Activated T-cell treated with anti-CD3 and anti-CD28 coated beads, Interleukin-2, amount 50 U/mL, for 24 hours (primary cell): ENCODE measurements around the gene CYSRT1.

Experiments used
- DNase-seq: peaks from one replicate; pipeline ENCODE4 v3.0.0-alpha.2; 2020
- H3K27ac Mint-ChIP-seq: 2 replicates; pipeline ENCODE4 v1.8.0; 2020; ENCODE audit warnings: mild to moderate bottlenecking, mixed read lengths
- H3K27me3 Mint-ChIP-seq: 2 replicates; pipeline ENCODE4 v1.8.0; 2020; ENCODE audit warnings: mixed read lengths
- H3K36me3 Mint-ChIP-seq: 2 replicates; pipeline ENCODE4 v1.8.0; 2020; ENCODE audit warnings: low read depth, mixed read lengths
- H3K4me1 Mint-ChIP-seq: 2 replicates; pipeline ENCODE4 v1.8.0; 2020; ENCODE audit warnings: low read depth, mixed read lengths
- H3K4me3 Mint-ChIP-seq: 2 replicates; pipeline ENCODE4 v1.8.0; 2020; ENCODE audit warnings: mild to moderate bottlenecking, moderate library complexity, mixed read lengths
- H3K9me3 Mint-ChIP-seq: 2 replicates; pipeline ENCODE4 v1.8.0; 2020; ENCODE audit warnings: mixed read lengths

The CYSRT1 gene

DNA sequence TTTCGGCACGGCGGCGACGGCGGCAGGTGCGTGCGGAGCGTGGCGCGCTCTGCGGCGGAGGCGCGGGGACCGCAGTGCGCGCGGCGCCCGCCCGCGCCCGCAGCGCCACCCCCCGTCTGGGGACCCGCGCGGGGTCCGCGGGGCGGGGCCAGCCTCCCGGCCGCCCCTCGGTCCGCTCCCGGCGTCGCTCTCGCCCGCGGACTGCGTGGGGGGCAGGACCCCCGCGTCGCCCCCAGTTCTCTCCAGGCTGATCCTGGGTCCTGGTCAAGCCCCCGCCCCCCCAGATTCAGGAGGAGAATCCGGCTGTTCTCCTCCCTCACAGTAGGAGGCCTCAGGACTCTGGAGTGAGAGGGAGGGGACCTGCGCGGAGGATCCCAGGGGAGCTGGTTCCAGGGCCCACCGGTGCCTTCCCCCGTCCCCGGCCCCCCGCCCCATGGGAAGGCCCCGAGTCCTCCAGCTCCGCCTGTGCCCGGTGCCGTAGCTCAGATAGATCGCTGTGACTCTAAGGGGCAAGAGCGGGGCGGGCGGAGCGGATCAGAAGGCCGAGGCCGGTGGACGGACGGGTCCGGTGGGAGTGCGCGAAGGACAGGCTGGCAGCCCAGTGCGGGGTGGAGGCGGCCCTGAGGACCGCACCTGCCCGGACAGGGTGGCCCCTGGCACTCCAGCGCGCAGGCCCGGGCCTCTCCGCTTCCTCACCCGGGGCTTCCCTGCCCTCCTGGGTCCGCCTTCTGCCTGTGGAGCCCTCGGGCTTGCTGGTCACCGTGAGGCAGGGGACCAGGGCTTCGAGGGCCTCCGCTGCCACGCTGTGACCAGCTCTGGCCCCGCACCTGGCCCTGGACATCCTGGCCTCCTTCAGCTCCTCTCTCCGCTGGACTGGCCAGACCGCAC, 2.5 kb upstream of the CYSRT1 start, which contains the start of gene RNF208:
TSS of gene RNF208 (minus strand) at position 51 of the 888 bp plus-strand sequence. CDS start 1,028 bp downstream, outside the sequence.
- peak within 1 kb of the TSS; percentile 84 for H3K27ac Mint-ChIP-seq
- peak within 1 kb of the TSS; percentile 81 for H3K4me3 Mint-ChIP-seq
- peaks cover 8% of the 10 kb centered on the region for H3K36me3 Mint-ChIP-seq
- H3K4me1 Mint-ChIP-seq: peaks cover 11% of the 10 kb centered on the region
- peak; percentile 65 for DNase-seq
- peaks cover 1% of the 10 kb centered on the region for H3K27me3 Mint-ChIP-seq
- H3K9me3 Mint-ChIP-seq: no peaks in the 10 kb centered on the region

DNA sequence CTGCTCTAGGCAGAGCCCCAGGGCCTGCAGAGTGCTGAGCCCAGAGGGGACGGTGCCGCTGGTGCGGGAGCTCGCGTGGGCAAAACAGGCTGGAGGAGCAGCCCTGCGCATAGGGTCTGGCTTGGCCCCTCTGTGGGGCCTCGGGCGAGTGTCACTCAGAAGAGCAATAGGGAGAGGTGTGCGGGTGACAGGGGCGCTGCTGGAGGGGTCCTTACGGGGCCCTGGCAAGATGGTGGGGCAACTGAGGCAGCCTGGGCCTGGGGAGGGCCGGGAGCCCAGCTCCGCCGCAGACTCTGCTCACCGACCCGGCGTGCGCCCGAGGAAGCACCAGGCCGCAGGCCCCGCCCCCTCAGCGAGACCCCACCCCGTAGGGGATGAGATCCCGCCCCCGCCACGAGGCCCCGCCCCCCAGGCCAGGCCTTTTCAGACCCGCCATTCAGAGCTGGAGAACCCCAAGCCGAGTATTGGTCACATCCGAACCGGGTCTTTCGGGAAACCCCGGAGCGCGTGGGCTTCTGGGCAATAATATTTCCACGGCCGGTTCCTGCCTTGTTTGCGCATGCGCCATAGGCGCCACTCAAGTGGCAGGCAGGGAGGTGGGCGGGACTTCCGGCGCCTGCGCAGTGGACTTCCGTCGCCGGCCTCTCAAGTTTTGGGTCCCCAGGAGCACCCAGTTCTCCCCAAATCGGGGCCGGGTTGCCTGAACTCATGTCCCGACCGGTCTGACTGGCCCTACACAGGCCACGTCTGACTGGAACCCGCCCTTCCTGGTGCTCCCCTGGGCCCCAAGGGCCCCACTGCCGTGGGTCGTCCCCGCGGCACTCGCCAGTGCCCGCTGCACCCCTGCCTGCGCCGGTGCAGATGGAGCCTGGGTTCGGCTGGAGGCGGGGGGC, 1.6 kb upstream of the CYSRT1 start:
- peak overlapping the region; percentile 81 for H3K4me3 Mint-ChIP-seq
- peak overlapping the region; percentile 84 for H3K27ac Mint-ChIP-seq
- peak; percentile 98 for DNase-seq
- no peaks in the 10 kb centered on the region for H3K9me3 Mint-ChIP-seq
- peaks cover 8% of the 10 kb centered on the region for H3K36me3 Mint-ChIP-seq
- peaks cover 13% of the 10 kb centered on the region for H3K4me1 Mint-ChIP-seq
- peaks cover 4% of the 10 kb centered on the region for H3K27me3 Mint-ChIP-seq

- Mint-ChIP-seq H3K4me1 (peaks cover 13% of the 10 kb centered on the region), H3K4me3 (peak overlapping the region; percentile 10), H3K27ac (no peak overlapping the region), H3K36me3 (no peaks in the 10 kb centered on the region), H3K9me3 (no peaks in the 10 kb centered on the region), H3K27me3 (peaks cover 14% of the 10 kb centered on the region)
- no peak for DNase-seq
Observed at GRCh38 chr9:137225699-137226331, 841 bp downstream of the CYSRT1 start.

GRCh38 chr9:137226338-137227053, 1.5 kb downstream of the CYSRT1 start:
- Mint-ChIP-seq H3K36me3 (no peaks in the 10 kb centered on the region), H3K9me3 (no peaks in the 10 kb centered on the region), H3K27me3 (peaks cover 14% of the 10 kb centered on the region), H3K4me1 (peaks cover 13% of the 10 kb centered on the region), H3K27ac (no peak overlapping the region), H3K4me3 (no peak overlapping the region)
- DNase-seq: no peak

DNA sequence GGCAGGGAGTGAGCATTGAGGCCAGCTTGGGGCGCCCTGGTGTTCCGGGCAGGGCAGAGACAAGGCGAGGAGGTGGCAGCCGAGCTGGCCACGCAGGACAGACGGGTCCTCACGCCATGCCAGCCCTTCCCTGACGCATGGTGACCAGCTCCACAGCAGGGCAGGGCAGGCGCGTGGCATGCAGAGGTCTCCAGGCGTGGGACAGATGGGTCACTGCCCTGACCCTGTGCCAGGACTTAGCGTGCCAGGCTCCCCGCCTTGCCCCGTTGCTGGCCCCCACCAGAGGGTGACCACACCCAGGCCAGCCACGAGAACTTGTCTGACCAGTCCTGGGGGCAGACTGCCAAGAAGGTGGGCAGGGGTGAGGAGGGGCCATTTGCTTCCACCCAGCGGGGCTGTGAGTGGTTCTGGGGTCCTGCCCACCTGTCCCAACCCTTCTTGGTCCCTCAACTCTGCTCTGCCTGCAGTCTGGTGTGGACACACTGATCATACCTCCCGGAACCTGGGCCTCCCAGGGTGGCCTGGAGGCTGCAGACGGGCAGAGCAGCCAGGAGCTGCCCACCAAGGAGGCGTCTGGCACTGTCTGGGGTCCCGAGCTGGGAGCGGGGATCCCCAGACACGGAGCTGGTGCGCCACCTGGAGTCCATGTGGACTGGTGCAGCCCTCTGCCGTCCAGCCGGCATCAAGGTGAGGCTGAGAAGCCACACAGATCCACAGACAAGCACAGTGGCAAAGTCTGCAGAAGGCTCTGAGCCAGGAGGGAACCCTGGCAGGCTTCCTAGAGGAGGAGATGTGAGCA, 2.3 kb downstream of the CYSRT1 start, which contains the start of gene RNF224:
TSS of gene RNF224 (plus strand) at position 449 of the 799 bp plus-strand sequence. CDS start 834 bp downstream, outside the sequence.
- peak; percentile 88 for DNase-seq
- H3K4me3 Mint-ChIP-seq: no peak within 1 kb of the TSS
- no peaks in the 10 kb centered on the region for H3K9me3 Mint-ChIP-seq
- peaks cover 13% of the 10 kb centered on the region for H3K4me1 Mint-ChIP-seq
- H3K27me3 Mint-ChIP-seq: peaks cover 17% of the 10 kb centered on the region
- no peak within 1 kb of the TSS for H3K27ac Mint-ChIP-seq
- H3K36me3 Mint-ChIP-seq: no peaks in the 10 kb centered on the region

- Mint-ChIP-seq H3K27ac (no peak overlapping the region), H3K4me1 (peaks cover 10% of the 10 kb centered on the region), H3K9me3 (no peaks in the 10 kb centered on the region), H3K27me3 (peaks cover 17% of the 10 kb centered on the region), H3K4me3 (no peak overlapping the region), H3K36me3 (no peaks in the 10 kb centered on the region)
- no peak for DNase-seq
Observed at GRCh38 chr9:137227853-137228505, 3.0 kb downstream of the CYSRT1 start.

GRCh38 chr9:137228506-137228967, 3.6 kb downstream of the CYSRT1 start:
- Mint-ChIP-seq H3K4me3 (no peak overlapping the region), H3K36me3 (no peaks in the 10 kb centered on the region), H3K27me3 (peaks cover 17% of the 10 kb centered on the region), H3K4me1 (peaks cover 9% of the 10 kb centered on the region), H3K27ac (no peak overlapping the region), H3K9me3 (no peaks in the 10 kb centered on the region)
- DNase-seq: no peak

DNA sequence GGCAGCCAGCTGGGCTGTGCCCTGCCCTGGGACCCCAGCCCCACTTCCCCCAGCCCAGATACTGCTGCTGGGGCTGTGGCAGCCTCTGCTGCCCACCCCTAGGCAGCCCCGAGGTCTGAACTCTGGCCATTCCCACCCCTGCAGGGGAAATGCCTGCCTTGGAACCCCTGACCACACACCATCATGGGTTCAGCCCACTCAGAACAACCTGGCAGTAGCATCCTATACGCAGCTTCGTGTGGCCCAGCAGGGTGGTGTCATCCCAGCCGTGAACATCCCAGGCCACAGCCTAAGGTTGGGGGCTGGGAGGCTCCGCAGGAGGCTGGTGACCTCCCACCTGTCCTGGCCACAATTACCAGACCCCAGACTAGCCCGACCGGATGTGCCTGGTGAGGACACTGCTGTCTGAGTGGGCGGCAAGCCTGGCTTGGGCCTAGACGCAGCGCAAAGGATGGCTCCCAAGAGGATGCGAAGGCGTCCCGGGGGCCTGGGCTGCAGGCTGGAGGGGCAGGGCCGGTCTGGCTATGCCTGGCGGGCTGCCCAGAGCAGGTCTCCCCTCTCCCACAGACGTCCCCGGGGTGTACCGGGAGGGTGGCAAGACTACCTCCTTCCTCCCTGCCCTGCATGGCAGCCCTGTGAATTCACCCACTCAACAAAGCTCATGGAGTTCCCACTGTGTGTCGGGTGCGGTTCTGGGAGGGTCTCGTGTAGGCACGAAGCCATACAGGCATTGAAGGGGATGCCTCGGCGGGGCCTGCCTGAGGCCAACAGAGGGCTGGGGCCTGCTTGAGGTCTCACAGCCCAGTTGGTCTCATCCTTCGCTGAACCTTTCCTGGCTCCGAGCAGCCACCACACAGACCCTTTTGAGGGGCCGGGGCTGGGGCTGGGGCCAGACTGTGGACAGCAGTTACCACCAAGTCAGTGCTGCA, 4.3 kb downstream of the CYSRT1 start:
- peaks cover 6% of the 10 kb centered on the region for H3K4me1 Mint-ChIP-seq
- no peak overlapping the region for H3K27ac Mint-ChIP-seq
- no peak for DNase-seq
- no peaks in the 10 kb centered on the region for H3K9me3 Mint-ChIP-seq
- no peaks in the 10 kb centered on the region for H3K36me3 Mint-ChIP-seq
- peaks cover 17% of the 10 kb centered on the region for H3K27me3 Mint-ChIP-seq
- H3K4me3 Mint-ChIP-seq: no peak overlapping the region

GRCh38 chr9:137229903-137230704, 5.1 kb downstream of the CYSRT1 start:
- Mint-ChIP-seq H3K9me3 (no peaks in the 10 kb centered on the region), H3K4me3 (no peak overlapping the region), H3K27ac (no peak overlapping the region), H3K27me3 (peaks cover 21% of the 10 kb centered on the region), H3K4me1 (peaks cover 4% of the 10 kb centered on the region), H3K36me3 (no peaks in the 10 kb centered on the region)
- DNase-seq: no peak

DNA sequence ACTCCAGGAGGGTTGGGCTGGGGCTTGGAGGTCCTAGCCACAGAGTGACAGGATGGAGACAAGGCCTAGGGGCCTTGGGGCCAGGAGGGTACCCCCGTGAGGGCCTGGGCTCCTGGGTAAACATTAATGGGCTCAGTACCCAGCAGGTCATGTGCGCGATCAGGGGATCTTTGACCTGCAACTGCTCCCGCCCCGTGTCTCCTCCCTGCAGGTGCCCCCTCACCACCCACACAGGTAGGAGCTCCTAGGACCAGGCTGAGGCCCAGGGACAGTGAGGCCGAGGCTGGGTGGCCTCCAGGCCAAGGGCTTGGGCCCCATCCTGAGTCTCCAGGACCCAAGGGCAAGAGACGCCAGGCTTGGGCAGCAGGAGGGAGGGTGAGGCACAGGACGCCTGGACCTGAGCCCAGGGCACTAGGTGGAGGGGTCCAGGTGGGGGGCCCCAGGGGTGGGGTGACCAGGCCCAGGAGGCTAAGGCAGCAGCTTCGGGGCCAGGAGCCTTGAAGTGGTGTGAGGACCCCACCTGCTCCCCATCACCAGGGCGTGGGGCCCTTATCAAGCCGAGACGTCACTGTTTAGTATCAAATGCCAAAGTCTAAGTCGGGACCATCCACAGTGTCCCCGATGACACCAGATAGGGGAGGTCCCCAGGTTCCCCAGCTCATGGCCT, 5.9 kb downstream of the CYSRT1 start, which contains the start of gene SLC34A3:
TSS of gene SLC34A3 (plus strand) at position 197 of the 667 bp plus-strand sequence. CDS start 802 bp downstream, outside the sequence.
- Mint-ChIP-seq H3K9me3 (no peaks in the 10 kb centered on the region), H3K27me3 (peaks cover 24% of the 10 kb centered on the region), H3K36me3 (no peaks in the 10 kb centered on the region), H3K4me1 (peaks cover 2% of the 10 kb centered on the region), H3K4me3 (no peak within 1 kb of the TSS), H3K27ac (no peak within 1 kb of the TSS)
- no peak for DNase-seq
